ENCODE results near the gene FRMD5.

The FRMD5 gene

GRCh38 chr15:43928152-43928551 lies 266.9 kb downstream of the FRMD5 start:
- DNase-seq (ENCODE audit: low spot score): no peak

- no peak for DNase-seq (ENCODE audit: low spot score)
Observed at GRCh38 chr15:43927203-43927602, 267.9 kb downstream of the FRMD5 start.

GRCh38 chr15:43923553-43923952 lies 271.5 kb downstream of the FRMD5 start:
- no peak for DNase-seq (ENCODE audit: low spot score)

GRCh38 chr15:43922021-43922420 lies 273.1 kb downstream of the FRMD5 start:
- no peak for DNase-seq (ENCODE audit: low spot score)

GRCh38 chr15:43920815-43921214 lies 274.3 kb downstream of the FRMD5 start:
- DNase-seq (ENCODE audit: low spot score): no peak

GRCh38 chr15:43920254-43920600 lies 274.8 kb downstream of the FRMD5 start:
- no peak for DNase-seq (ENCODE audit: low spot score)

GRCh38 chr15:43919540-43920253 lies 275.4 kb downstream of the FRMD5 start:
- DNase-seq (ENCODE audit: low spot score): no peak

GRCh38 chr15:43918717-43919116 lies 276.4 kb downstream of the FRMD5 start:
- no peak for DNase-seq (ENCODE audit: low spot score)

- DNase-seq (ENCODE audit: low spot score): no peak
Observed at GRCh38 chr15:43916326-43916660, 278.8 kb downstream of the FRMD5 start.

GRCh38 chr15:43915631-43916325 lies 279.3 kb downstream of the FRMD5 start:
- DNase-seq (ENCODE audit: low spot score): no peak

- no peak for DNase-seq (ENCODE audit: low spot score)
Observed at GRCh38 chr15:43913941-43914340, 281.1 kb downstream of the FRMD5 start.

- DNase-seq (ENCODE audit: low spot score): peak; percentile 76
Observed at GRCh38 chr15:43913026-43913780, 281.9 kb downstream of the FRMD5 start.

- no peak for DNase-seq (ENCODE audit: low spot score)
Observed at GRCh38 chr15:43912208-43912607, 282.9 kb downstream of the FRMD5 start.

- DNase-seq (ENCODE audit: low spot score): peak; percentile 64
Observed at GRCh38 chr15:43911235-43911781, 283.8 kb downstream of the FRMD5 start.

- DNase-seq (ENCODE audit: low spot score): no peak
Observed at GRCh38 chr15:43908516-43909050, 286.5 kb downstream of the FRMD5 start.

- DNase-seq (ENCODE audit: low spot score): no peak
Observed at GRCh38 chr15:43905755-43906154, 289.3 kb downstream of the FRMD5 start.

GRCh38 chr15:43903864-43904290 lies 291.2 kb downstream of the FRMD5 start:
- peak; percentile 67 for DNase-seq (ENCODE audit: low spot score)

- DNase-seq (ENCODE audit: low spot score): no peak
Observed at GRCh38 chr15:43901495-43901894, 293.6 kb downstream of the FRMD5 start.

GRCh38 chr15:43900996-43901395 lies 294.1 kb downstream of the FRMD5 start:
- no peak for DNase-seq (ENCODE audit: low spot score)

- no peak for DNase-seq (ENCODE audit: low spot score)
Observed at GRCh38 chr15:43899928-43900327, 295.1 kb downstream of the FRMD5 start.

- no peak for DNase-seq (ENCODE audit: low spot score)
Observed at GRCh38 chr15:43898891-43899290, 296.2 kb downstream of the FRMD5 start.

- no peak for DNase-seq (ENCODE audit: low spot score)
Observed at GRCh38 chr15:43896543-43896942, 298.5 kb downstream of the FRMD5 start.

- no peak for DNase-seq (ENCODE audit: low spot score)
Observed at GRCh38 chr15:43895586-43895985, 299.5 kb downstream of the FRMD5 start.

Measured in AG08396 (cell line).